Kidney capillary endothelial cell (primary cell): ENCODE measurements around the gene TWIST1.

Experiments
- DNase-seq: peaks from one replicate; pipeline ENCODE4 v3.0.0-alpha.2; 2018; ENCODE audit warnings: low spot score

Gene TWIST1

DNA sequence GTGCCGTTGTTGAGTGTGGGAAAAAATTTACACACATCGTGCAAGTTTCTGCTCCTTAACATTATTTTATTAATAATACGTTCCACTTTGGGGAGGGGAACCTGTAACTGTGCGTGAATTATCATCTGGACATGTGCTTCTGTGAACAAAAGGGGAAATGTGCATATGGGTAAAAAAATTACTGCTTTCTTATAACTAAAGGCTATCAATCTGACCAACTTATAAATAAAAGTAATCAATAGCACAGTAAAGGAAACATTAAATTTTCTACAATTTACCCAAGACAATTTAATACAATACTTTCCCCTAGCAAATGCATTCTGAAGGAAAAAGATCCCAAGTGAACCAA, 4.5 kb downstream of the TWIST1 start:
- no peak for DNase-seq

DNA sequence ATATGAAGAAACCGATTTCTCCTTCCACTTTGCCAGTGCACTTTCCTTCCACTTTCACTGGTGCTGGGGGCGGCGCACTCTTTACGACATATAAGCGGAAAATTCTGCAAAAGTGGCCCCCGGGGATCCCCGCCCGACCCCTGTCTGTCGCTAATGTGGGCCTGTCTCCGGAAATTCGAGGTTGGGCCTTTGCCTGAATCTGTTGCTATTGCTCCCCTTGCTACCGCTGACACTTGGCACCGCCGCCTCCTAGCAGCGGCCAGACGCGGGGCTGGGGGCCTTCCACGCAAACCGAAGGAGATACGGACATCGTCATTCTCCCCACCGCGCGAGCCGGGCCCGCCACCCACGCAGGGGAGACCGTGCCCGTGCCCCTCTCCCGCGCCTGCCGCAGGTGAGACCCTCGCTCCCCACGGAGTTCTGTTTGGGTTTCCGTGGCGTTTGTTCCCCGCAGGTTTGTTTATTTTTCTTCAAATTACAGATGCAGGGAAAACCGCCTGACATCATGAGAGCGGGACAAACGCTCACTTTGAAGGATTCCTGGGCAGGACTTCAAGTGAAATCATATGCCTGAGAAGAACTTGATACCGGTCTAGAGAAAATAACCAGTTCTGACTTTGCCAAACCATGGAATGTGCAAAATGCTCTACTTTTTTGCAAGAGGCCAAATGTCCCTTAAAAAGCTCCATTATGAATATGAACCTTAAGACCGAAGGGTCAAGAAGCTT, 5.0 kb downstream of the TWIST1 start:
- DNase-seq = no peak

DNA sequence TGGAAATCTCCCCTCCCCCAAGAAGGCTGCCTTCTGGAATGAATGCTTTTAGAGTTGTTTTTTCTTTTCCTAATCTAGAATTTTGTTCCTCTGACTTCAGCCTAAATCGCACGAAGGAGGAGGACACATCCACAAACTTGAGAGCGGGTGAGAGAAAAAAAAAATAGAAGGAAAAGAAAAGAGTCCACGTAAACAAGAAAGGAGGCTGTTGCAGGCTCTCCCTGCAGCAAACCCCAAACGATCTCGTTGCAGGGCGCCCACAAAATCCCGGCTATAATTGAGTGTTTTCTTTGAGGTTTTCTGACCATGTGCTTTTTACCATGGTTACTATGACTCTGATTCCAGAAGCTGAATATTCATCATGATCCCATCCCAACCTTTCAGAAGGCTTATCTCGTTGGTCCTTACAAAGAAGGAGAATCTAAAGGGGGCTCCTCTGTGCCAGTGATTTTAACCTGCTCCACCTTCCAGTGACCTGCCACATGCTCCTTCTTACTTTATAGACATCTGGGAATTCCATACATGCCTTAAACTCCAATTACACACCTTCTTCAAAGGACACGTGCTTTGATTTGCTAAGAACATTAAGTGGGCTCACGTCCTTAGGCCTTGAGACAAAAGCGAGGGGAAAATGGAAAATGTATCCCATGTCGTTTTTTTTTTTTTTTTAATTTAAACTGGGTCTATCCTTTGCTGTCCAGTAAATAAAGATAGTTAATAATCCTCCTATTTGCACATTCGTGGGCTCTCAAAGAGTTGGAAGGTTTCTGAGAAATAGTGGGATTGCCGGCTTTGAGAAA, 5.8 kb downstream of the TWIST1 start:
- no peak for DNase-seq

DNA sequence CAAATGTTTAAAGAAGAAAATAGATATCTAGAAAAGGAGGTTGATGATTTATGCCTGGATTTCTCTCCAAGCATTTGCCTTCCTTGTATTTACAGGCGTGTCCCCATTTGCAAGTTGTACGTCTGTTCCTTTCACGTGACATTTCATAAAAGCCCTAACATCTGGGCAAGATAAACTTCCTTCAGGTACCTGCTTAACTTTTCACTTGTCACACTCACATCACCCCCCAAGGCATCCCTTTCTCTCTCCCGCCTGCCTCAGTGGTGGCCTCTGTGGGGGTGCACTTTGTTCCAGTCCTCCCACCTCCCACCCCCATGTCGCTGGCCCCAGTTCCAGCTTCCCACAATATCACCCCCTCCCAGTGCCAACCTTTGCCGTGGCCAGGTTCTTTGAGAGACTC, 6.7 kb downstream of the TWIST1 start:
- no peak for DNase-seq

DNA sequence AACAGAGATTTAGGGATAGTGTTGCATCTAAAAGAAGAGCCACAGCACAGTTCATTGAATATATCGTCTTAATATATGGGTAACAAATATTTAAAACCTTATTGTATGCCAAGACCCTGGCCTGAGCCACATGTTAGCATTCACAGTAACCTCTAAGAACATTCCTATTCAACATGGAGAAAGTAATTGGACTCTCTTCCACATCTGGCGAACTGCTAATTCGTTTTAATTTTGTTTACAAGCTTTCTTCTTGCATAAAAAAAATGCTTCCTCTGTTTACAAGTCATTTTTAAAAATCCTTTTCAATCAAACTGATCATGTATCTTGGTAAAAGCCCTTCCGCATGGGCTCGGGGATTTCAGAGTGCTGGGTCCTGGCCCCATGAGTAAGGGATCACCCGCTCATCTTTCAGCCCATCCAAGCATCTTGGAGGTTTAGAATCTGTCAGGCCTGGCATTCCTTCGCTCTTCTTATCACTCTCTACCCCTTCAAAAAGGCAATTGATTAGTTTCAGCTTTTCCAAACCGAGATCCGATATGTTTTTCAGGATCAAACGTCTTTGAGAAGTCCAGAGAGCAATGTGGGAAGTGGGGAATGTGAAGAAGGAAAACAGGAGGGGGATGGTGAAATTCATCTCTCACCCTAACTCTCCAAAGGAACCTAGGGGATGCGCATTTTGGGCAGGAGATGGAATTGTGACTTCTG, 7.3 kb downstream of the TWIST1 start:
- DNase-seq = no peak

DNA sequence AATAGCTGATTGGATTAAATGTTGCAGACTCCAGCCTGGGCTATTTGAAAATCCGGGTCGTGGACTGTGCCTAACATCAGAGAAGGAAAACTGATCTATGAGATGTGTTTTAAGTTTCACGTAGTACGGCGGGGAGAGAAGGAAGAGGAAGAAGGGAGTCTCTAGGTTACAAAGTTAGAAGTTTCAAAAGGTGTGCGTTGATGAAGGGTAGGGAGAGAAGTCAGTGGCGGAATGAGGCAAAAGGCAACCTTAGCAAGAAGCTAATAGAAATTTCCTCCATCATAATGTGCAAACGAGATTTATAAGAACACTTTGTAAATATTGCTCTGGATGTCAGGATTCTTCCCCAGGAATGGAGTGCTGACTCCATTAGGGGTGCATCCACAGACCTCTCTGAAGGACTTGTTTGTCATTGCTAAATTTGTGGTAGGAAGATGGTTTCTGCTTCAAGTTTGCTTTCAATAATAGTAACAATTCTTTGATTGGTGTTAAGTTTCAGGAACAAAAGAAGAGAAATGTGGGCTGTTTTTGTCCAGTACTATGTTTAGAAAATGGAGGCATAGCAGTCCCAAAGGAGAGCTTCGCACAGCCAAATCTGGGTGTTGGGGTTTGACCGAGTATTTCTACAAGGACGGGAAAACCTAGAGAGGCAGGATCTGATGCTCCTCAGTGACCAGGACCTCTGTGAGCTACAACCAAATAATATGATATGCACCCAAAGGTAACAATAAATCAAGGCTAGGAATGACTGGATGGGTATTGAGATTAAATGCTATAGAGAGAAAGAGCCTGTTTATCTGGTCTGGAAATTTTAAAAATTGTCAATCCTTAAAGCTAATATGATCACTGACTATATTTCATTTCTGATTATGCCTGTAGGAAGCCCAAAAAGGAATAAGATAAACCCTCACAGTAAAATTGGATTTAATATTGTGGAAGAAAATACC, 8.2 kb downstream of the TWIST1 start:
- no peak for DNase-seq

DNA sequence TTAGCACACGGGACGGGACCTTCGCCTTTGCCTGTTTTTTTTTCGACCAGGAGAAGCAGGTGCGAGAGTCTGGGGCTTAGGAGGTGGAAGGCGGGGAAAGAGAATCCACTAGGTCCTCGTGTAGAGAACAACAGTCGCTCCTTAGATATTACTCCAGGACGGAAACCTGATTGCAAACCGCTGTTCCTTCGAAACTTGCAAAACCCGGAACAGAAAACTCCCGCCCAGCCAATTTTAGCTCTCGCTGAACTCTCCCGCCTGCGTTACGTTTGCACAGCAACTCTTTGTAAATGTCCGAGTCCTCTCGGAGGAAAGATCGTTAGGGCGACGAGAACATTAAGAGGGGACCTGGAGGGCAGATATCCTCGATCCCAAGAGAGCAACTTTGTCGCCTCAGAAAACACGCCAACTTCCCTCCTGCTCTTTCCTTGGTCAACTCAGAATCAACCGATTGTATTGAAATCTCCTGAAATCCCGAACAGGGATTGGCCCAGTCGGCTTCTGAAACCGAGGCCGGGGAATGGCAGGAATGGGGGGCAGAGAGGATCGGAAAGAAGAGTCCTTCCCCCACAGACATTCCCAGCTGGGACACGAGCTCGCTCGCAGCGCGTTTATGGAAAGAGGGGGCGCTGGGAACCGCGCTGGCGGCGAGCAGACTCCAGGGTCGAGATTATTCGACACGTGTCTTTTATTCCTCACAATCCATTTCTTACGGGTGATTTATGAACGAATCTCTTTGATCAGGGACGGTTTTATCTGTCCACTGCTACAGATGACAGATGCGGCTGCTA, 9.9 kb downstream of the TWIST1 start:
- DNase-seq = no peak

DNA sequence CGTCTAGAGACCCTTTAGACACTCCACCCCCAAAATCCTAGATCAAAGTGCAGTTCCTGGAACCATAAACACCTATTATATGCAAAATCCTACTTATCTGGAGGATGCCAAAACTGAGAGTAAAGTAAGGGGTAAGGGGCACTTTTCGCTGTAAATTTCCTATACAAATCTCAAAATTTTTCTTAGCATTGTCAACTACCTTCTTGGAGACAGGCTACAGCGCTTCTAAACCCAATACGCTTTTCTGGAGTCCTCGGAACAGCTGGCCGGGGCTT, 10.4 kb downstream of the TWIST1 start:
- DNase-seq = no peak

DNA sequence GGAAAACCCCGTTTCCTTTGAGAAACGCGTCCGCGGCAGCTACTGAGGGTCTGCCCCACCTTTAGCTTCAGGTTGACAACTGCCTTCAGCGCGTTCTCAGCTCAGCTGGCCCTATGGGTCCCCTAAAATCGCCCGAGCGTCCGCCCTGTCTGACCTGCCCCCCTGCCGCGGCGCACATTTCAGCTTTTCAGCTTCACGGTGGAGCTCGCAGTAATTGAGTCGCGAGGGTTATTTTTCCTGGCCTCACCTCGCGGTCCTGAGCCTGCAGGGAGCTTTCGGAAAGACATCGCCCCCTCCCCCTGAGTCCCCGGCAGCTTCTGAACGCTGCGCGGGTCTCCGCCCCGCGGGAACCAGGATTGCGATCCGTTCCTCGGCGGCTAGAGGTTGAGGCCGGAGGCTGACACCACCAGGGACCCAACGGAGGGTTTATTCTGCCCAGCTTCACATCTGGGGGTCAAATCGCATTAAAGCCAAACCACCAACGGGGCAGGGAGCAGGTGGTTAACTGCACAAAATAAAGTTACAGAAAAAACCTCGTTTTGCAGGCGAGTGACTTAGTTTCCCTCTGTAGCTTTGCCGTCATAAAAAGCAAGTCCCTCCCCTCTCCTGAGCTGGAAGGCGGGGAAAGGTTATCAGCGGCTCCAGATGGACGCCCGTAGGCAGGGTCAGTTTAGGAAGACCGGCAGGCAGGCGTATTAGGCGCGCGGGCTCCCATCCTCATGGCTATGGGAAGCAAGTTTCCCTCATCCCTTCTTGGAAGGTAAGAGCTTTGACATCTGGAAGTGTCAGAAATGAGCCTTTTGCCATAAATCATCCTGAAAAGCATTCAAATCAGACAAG, 11.0 kb downstream of the TWIST1 start:
- DNase-seq = no peak

DNA sequence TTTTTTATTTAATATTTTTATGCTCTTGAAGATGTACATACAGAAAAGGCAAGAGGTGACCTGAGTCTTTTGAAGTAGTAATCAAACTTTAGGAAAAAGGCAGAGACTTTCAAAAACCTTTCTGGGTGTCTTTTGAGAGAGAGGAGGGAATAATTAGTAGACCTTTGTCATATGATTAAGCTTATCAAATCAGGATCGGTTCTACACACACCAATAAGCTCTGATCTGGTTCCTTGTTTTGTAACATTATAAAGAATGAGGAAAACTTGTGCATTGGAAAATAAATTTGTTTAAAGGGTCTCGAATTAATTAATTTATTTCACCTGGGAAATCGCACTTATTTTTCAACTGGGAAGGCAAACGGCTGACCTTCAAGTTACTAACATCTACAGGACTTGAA, 11.9 kb downstream of the TWIST1 start:
- DNase-seq = no peak

DNA sequence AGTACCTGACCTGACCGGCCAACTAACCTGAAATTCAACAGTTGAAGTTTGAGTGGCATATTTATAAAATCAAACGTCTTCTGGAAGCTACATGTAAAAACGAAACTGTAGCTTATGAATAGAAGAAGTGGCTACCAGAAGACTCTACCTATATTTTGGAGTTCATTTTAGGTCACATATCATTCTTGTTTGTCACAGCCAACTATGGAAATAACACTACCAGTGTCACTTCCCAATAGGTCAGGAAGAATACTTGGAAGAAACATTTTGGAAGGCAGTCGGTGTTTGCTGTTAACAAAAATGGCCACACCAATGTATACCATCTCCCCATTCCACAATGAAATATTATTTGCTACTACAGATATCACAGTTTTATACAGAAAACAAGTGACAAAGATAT, 12.6 kb downstream of the TWIST1 start:
- DNase-seq = no peak

DNA sequence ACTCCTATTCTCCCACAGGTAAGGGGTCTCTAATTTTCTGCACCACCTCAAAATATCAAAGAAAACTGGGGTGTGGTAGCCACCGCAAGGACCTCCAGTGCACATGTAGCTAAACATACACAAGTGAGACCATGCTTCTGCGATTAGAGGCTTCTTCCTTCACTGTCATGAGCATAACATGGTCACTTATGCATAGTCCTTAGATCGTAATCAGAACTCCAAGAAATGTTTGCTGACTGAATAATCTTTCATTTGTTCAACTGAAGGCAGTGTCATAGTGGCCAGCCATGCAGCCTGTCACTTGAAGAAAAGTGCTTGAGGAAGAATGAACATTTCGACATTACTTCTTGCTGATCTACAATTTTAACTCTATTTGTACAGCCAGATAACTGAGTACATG, 14.6 kb downstream of the TWIST1 start:
- DNase-seq = no peak

DNA sequence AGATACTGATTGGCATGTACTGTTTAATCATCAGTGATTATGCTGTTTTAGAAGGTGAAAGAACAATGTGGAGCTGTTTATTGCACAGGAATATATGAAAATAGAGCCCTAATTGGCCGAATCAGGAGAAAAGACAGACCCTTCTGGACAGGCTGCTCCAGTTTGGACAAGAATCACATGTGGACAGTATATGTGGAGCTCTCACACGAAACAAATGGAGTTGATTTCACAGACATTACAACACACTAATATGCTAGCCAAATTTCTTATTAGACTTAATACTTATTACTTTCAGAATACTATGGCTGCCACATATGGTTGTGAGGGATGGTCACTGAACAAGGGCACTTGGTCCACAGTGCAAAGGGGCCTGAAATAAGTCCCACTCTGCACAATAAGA, 15.5 kb downstream of the TWIST1 start:
- DNase-seq = no peak

DNA sequence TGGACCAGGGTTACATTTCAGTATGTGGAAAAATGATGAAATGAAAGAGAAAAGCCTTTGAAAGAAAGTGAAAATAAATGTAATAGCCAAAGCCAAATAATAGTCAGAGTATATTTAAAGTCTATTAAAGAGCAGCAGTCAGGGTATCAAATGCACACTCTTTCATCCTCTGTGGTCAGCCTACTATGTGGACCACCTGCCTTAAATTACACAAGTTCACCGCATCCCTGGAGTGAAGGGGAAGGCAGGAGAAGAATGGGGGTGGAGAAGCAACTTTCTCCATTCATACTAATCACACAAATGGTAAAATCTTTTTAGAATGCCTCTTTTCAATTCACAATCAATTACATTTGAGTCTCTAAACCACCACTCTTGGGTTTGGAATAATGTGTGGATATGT, 16.0 kb downstream of the TWIST1 start:
- no peak for DNase-seq

DNA sequence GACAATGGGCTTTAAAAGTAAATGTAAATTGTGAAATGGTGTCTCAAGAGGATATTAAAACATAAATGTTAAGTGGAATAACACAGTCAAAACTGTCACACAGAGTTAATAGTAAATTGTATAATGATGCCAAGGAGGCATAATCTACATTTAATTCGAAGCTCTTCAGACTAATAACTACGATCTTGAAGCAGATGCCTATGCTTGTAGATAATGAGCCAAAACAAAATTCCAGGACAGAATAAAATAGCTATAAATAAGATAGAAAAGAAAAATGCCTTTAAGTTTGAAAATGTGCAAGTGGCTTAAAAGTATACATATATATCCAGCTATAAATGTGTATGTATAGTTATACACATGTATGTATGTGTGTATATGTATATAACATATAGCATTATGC, 17.5 kb downstream of the TWIST1 start:
- no peak for DNase-seq

DNA sequence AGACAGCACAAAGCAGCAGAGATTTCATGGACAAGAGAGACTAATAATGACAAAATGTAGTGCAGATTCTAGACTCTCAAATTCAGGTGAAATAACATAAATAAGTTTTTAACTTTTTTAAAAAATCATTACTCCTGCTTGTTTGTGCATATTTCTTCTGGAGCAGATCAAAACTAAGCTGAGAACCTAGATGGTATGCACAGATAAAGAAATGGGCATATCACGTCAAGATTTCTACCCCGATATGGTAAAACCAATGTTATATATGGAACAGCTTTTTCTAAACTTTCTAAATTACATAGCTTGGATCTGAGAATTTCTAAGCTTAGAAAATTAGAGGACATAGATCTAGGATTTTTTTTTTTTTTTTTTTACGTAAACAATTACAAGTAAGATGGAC, 18.2 kb downstream of the TWIST1 start:
- DNase-seq = no peak

DNA sequence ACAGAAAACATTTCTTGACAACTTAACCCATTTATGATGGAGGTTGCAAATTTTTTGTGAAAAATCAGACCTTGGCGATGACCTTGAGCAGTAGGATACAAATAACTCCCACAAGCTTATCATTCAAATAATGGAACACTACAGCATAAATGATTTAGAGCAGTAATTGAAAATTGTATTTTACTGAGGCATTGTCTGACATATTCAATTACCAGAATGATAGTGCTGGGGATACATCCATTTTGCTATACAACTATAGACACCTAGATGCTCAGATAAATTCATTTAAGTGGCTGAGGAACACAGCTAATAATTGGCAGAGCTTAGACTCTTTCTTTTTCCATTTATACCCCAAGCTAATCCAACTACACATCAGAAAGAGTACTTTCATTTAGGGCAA, 18.9 kb downstream of the TWIST1 start:
- no peak for DNase-seq

DNA sequence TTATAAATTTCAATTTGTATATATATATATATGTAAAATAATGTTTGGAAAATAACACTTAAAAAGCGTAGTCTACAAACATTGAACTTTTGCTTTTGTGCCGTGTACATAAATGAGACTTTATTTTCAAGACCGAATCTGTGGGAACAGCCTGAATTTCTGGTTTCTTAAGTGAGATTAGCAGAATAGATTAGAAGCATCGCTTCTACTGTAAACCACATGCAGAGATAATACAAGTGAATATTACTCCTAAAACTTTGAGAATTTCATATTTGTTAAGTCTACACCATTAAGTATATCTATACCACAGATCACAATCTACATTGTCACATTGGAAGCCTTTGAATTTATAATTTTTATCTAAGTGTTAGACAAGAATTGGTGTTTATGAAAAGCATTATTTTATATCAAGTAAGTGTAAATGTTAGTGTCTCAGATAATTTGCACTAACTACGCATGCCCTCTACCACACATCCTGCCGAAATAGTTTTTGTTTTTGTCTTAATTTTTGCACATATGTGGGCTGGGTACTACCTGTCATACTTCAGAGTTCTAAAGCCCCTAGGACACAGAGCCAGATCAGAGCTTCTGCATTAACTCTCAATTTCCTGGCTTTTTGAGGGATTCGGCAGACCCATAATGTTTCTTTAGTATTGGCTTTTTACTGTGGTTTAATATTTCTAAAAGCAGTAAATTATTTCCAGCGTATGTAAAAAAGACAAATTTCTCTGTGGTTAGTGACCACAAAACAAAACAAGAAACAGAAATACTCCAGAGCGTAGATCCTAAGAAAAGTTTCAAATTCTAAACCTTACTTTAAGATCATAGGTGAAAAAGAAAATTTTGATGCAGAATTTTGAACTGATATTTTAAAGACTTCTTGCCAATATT, 20.0 kb downstream of the TWIST1 start:
- no peak for DNase-seq

DNA sequence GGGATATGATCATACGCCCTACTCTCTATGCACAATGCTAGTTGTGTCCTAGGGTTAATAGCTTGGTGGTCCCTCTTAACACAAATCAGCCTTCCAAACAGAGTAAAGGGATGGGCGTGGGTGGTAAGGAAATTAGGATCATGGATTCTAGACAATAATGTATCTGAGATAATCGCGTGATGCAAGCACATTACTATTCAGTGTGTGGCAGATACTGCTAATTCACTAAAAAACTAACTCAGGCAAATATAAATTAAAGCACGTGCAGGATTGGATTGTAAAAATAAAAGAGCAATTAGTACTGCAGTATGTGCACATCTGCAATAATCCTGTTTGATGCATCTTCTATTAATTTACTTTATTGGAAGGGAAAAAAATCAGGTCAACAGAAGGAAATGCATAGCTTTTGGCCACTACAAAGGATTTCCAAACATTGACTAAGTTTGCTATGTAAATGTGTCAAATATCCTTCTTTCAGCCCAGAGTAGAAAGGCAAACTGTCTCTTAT, 22.0 kb downstream of the TWIST1 start:
- DNase-seq = no peak
